ENCODE measurements around the gene IFNAR1. TPM values are rescaled to one million over a fixed set of nuclear protein-coding genes. Genes with fewer than 3 reads are reported as not detected.

The IFNAR1 gene
- total and polyA plus RNA-seq, 2 experiments from 2014 or later: 26.9 to 33.4 TPM

DNA sequence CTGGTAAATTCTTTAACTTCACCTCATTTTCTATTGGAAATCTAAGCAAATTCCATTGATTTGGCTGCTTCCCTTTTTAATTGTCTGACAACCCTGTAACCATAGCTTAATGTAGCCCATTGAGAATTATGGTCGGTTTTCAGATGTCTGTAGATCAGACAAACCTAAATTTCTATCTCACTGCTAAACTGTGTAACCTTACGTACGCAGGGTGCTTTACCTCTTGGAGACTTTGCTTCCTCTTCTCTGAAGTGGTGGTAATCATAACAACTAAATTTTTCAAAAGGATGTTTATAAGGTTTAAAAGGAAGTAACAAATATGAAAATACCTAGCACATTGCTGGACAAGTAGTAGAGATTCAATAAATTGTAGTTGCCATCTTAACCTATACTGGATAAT is 25.9 kb downstream of the IFNAR1 start:
- no peak for DNase-seq (ENCODE audit: low spot score)
- Histone ChIP-seq H4K20me1 (ENCODE audit: insufficient read depth, poor library complexity, severe bottlenecking) (no peaks in the 10 kb centered on the region), H3K27ac (no peak overlapping the region), H3K36me3 (replicated peaks; ENCODE audit: insufficient read depth, low read depth) (no peaks in the 10 kb centered on the region), H3K9me2 (replicated peaks; ENCODE audit: insufficient read depth) (no peaks in the 10 kb centered on the region), H3K4me3 (no peak overlapping the region), H3K27me3 (no peaks in the 10 kb centered on the region), H3K9me3 (ENCODE audit: low read depth) (no peaks in the 10 kb centered on the region), H3K4me2 (no peak overlapping the region), H3K4me1 (ENCODE audit: insufficient read depth) (no peaks in the 10 kb centered on the region), H3K79me2 (no peaks in the 10 kb centered on the region), H2AFZ (no peak overlapping the region)
- WGBS (ENCODE audit: low lambda C conversion rate, missing lambda C conversion rate): 99% methylated on average over 3 of the region's 3 CpGs
- TF ChIP-seq EZH2 (IDR thresholded peaks at IDR 0.05; ENCODE audit: borderline replicate concordance): no peak
- TF ChIP-seq CTCF (IDR thresholded peaks at IDR 0.05; ENCODE audit: poor library complexity): no peak
- no peak for TF ChIP-seq EZH2phosphoT487 (IDR thresholded peaks at IDR 0.05; ENCODE audit: low read depth, severe bottlenecking, unreplicated experiment)

- Histone ChIP-seq H3K27ac (no peak overlapping the region), H2AFZ (no peak overlapping the region), H3K27me3 (no peaks in the 10 kb centered on the region), H3K4me1 (ENCODE audit: insufficient read depth) (no peaks in the 10 kb centered on the region), H3K4me2 (no peak overlapping the region), H3K9me3 (ENCODE audit: low read depth) (no peaks in the 10 kb centered on the region), H4K20me1 (ENCODE audit: insufficient read depth, poor library complexity, severe bottlenecking) (no peaks in the 10 kb centered on the region), H3K79me2 (no peaks in the 10 kb centered on the region), H3K4me3 (no peak overlapping the region), H3K9me2 (replicated peaks; ENCODE audit: insufficient read depth) (no peaks in the 10 kb centered on the region), H3K36me3 (replicated peaks; ENCODE audit: insufficient read depth, low read depth) (no peaks in the 10 kb centered on the region)
- WGBS (ENCODE audit: low lambda C conversion rate, missing lambda C conversion rate): 98% methylated on average over 6 of the region's 6 CpGs
- DNase-seq (ENCODE audit: low spot score): no peak
- TF ChIP-seq CTCF (IDR thresholded peaks at IDR 0.05; ENCODE audit: poor library complexity): no peak
- no peak for TF ChIP-seq EZH2 (IDR thresholded peaks at IDR 0.05; ENCODE audit: borderline replicate concordance)
- TF ChIP-seq EZH2phosphoT487 (IDR thresholded peaks at IDR 0.05; ENCODE audit: low read depth, severe bottlenecking, unreplicated experiment): no peak
These were observed 30.6 kb downstream of the IFNAR1 start for GRCh38 chr21:33355355-33355754.

DNA sequence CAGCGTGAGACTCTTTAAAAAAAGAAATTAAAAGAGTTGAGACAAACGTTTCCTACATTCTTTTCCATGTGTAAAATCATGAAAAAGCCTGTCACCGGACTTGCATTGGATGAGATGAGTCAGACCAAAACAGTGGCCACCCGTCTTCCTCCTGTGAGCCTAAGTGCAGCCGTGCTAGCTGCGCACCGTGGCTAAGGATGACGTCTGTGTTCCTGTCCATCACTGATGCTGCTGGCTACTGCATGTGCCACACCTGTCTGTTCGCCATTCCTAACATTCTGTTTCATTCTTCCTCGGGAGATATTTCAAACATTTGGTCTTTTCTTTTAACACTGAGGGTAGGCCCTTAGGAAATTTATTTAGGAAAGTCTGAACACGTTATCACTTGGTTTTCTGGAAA is 31.2 kb downstream of the IFNAR1 start:
- Histone ChIP-seq H3K4me3 (no peak overlapping the region), H4K20me1 (ENCODE audit: insufficient read depth, poor library complexity, severe bottlenecking) (no peaks in the 10 kb centered on the region), H3K27me3 (no peaks in the 10 kb centered on the region), H3K9me3 (ENCODE audit: low read depth) (no peaks in the 10 kb centered on the region), H3K79me2 (no peaks in the 10 kb centered on the region), H3K9me2 (replicated peaks; ENCODE audit: insufficient read depth) (no peaks in the 10 kb centered on the region), H3K4me2 (no peak overlapping the region), H3K27ac (no peak overlapping the region), H2AFZ (no peak overlapping the region), H3K36me3 (replicated peaks; ENCODE audit: insufficient read depth, low read depth) (no peaks in the 10 kb centered on the region), H3K4me1 (ENCODE audit: insufficient read depth) (no peaks in the 10 kb centered on the region)
- no peak for TF ChIP-seq EZH2 (IDR thresholded peaks at IDR 0.05; ENCODE audit: borderline replicate concordance)
- TF ChIP-seq CTCF (IDR thresholded peaks at IDR 0.05; ENCODE audit: poor library complexity): no peak
- no peak for TF ChIP-seq EZH2phosphoT487 (IDR thresholded peaks at IDR 0.05; ENCODE audit: low read depth, severe bottlenecking, unreplicated experiment)
- DNase-seq (ENCODE audit: low spot score): no peak
- 96% methylated on average over 11 of the region's 11 CpGs for WGBS (ENCODE audit: low lambda C conversion rate, missing lambda C conversion rate)

DNA sequence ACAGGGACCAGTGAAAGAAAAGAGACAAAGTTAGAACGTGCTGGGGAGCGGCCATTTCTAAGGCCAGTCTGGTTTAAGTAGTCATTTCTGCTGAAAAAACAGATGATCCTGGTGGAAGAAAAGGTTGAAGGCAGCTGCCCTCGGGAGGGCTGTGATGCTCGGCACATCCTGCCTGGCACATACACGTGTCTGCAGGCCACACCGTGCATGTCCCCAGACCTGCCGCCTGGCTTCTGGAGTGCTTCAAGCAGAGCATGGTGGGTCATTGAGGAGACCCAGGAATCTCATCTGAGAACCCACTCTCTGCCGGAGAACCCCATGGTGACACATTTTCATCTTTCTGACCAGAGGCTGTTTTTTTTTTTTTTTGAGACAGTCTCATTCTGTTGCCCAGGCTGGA is 32.4 kb downstream of the IFNAR1 start:
- no peaks in the 10 kb centered on the region for H4K20me1 ChIP-seq (ENCODE audit: insufficient read depth, poor library complexity, severe bottlenecking)
- no peak overlapping the region for H3K4me3 ChIP-seq
- no peaks in the 10 kb centered on the region for H3K9me3 ChIP-seq (ENCODE audit: low read depth)
- no peak overlapping the region for H3K4me2 ChIP-seq
- WGBS (ENCODE audit: low lambda C conversion rate, missing lambda C conversion rate): 98% methylated on average over 8 of the region's 8 CpGs
- no peaks in the 10 kb centered on the region for H3K4me1 ChIP-seq (ENCODE audit: insufficient read depth)
- H3K36me3 ChIP-seq (replicated peaks; ENCODE audit: insufficient read depth, low read depth): no peaks in the 10 kb centered on the region
- H3K9me2 ChIP-seq (replicated peaks; ENCODE audit: insufficient read depth): no peaks in the 10 kb centered on the region
- no peak overlapping the region for H2AFZ ChIP-seq
- no peaks in the 10 kb centered on the region for H3K27me3 ChIP-seq
- DNase-seq (ENCODE audit: low spot score): no peak
- H3K79me2 ChIP-seq: no peaks in the 10 kb centered on the region
- no peak for TF ChIP-seq EZH2 (IDR thresholded peaks at IDR 0.05; ENCODE audit: borderline replicate concordance)
- no peak for TF ChIP-seq EZH2phosphoT487 (IDR thresholded peaks at IDR 0.05; ENCODE audit: low read depth, severe bottlenecking, unreplicated experiment)
- TF ChIP-seq CTCF (IDR thresholded peaks at IDR 0.05; ENCODE audit: poor library complexity): no peak
- H3K27ac ChIP-seq: no peak overlapping the region

All from hepatocyte (in vitro differentiated cells).